Measurements from ENCODE around the gene EXOC1.

- TF ChIP-seq CTCF (IDR thresholded peaks at IDR 0.05; ENCODE audit: low read length) (no peak), EZH2 (IDR thresholded peaks at IDR 0.05; ENCODE audit: borderline replicate concordance, low read length) (no peak)
Measured at GRCh38 chr4:55854129-55854528, 681 bp downstream of the EXOC1 start.

Data from OCI-LY1 (cell line).